ENCODE data around the gene GRK3.

DNA sequence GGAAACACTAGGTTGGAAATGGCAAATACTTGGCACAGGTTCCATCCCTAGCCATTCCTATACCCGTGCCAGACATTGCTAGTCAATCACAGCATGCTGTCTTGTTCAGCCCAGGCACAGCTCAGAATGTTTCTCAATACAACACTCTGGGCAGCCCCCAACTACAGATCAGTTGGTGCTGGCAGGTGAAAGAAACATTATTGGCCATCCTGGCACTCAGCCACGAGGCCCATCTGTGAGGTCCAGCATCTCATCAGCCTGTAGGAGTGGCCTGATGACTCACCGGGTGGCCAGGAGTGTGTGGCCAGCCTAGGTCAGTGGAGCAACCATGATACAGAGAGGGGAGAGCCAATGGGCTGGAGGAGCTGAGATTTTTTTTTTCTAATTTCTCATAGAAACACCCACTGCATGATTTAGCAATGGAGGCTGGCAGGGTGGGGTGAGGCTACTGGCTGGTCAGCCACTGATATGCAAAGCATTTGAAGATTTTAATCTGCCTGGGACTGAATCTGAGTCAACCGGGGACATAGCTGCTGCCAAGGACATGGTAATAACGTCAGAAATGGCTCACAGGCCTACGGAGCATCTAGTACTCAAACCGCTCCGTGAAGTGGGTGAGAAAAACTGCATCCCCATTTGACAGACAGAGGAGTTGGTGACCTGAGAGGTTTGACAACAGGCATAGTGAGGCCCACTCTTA is 182.9 kb downstream of the GRK3 start:
- TF ChIP-seq, protein P1, sequence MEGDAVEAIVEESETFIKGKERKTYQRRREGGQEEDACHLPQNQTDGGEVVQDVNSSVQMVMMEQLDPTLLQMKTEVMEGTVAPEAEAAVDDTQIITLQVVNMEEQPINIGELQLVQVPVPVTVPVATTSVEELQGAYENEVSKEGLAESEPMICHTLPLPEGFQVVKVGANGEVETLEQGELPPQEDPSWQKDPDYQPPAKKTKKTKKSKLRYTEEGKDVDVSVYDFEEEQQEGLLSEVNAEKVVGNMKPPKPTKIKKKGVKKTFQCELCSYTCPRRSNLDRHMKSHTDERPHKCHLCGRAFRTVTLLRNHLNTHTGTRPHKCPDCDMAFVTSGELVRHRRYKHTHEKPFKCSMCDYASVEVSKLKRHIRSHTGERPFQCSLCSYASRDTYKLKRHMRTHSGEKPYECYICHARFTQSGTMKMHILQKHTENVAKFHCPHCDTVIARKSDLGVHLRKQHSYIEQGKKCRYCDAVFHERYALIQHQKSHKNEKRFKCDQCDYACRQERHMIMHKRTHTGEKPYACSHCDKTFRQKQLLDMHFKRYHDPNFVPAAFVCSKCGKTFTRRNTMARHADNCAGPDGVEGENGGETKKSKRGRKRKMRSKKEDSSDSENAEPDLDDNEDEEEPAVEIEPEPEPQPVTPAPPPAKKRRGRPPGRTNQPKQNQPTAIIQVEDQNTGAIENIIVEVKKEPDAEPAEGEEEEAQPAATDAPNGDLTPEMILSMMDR (IDR thresholded peaks at IDR 0.05; ENCODE audit: low read depth, low read length), result no peak
- no peak for TF ChIP-seq POLR2A (IDR thresholded peaks at IDR 0.05; ENCODE audit: extremely low read depth, insufficient read length)
